Measurements from ENCODE around the gene STAG2. TPM values are rescaled to one million over a fixed set of nuclear protein-coding genes. Genes with fewer than 3 reads are reported as not detected.
A peak's percentile ranks its signal among the peaks of the same experiment; 100 is the strongest.
"Not testable (repeated sequence)": the region's sequence is repeated elsewhere in the genome, so short reads cannot be mapped to it uniquely, and the experiment has no call there.

Gene STAG2
- total RNA-seq, 1 experiment from 2014 or later: 123 TPM

- H3K4me3 ChIP-seq (ENCODE audit: insufficient read depth, low read depth, low read length): no peak overlapping the region
- no peaks in the 10 kb centered on the region for H3K27me3 ChIP-seq (ENCODE audit: control insufficient read depth, insufficient read depth, low read length)
- no peaks in the 10 kb centered on the region for H3K36me3 ChIP-seq (replicated peaks; ENCODE audit: control insufficient read depth, insufficient read depth, low read length)
- DNase-seq: peak; percentile 43
These were observed 166.0 kb downstream of the STAG2 start for GRCh38 chrX:124127496-124127895.

GRCh38 chrX:124132437-124132836 is 170.9 kb downstream of the STAG2 start:
- not testable (repeated sequence) for H3K27me3 ChIP-seq (ENCODE audit: control insufficient read depth, insufficient read depth, low read length); H3K36me3 ChIP-seq (replicated peaks; ENCODE audit: control insufficient read depth, insufficient read depth, low read length); DNase-seq; H3K4me3 ChIP-seq (ENCODE audit: insufficient read depth, low read depth, low read length)

- Histone ChIP-seq H3K4me3 (ENCODE audit: insufficient read depth, low read depth, low read length) (no peak overlapping the region), H3K36me3 (replicated peaks; ENCODE audit: control insufficient read depth, insufficient read depth, low read length) (no peaks in the 10 kb centered on the region; the same call in 1 of the 2 replicates), H3K27me3 (ENCODE audit: control insufficient read depth, insufficient read depth, low read length) (no peaks in the 10 kb centered on the region)
- no peak for DNase-seq
These were observed 184.2 kb downstream of the STAG2 start for GRCh38 chrX:124145749-124146148.

- DNase-seq: no peak
- no peak overlapping the region for H3K4me3 ChIP-seq (ENCODE audit: insufficient read depth, low read depth, low read length)
- H3K36me3 ChIP-seq (replicated peaks; ENCODE audit: control insufficient read depth, insufficient read depth, low read length): no peaks in the 10 kb centered on the region
- no peaks in the 10 kb centered on the region for H3K27me3 ChIP-seq (ENCODE audit: control insufficient read depth, insufficient read depth, low read length)
These were observed 189.7 kb downstream of the STAG2 start for GRCh38 chrX:124151195-124151594.

Other genes with a start within 250 kb of the STAG2 start
- 43.3 and 65.8 TPM in 2 replicates for gene THOC2, start 228.7 kb upstream of the STAG2 start, total RNA-seq (2014; rRNA removed; shearing (Covaris generic))
- gene XIAP, start 101.7 kb upstream of the STAG2 start, total RNA-seq (2014; rRNA removed; shearing (Covaris generic)): 27.2 and 37.7 TPM in 2 replicates

All from H7 (cell line).